GM21528 (cell line): ENCODE data around the gene ADPRHL1.
"Not testable (repeated sequence)": the region's sequence is repeated elsewhere in the genome, so short reads cannot be mapped to it uniquely, and the experiment has no call there.

Experiments used
- ATAC-seq: cut with Tn5 transposase; IDR thresholded peaks from one replicate; pipeline ENCODE4 v1.9.1; 2021; ENCODE audit warnings: mild to moderate bottlenecking, moderate library complexity; ENCODE audit not compliant: unreplicated experiment, low FRiP score

ADPRHL1 gene

DNA sequence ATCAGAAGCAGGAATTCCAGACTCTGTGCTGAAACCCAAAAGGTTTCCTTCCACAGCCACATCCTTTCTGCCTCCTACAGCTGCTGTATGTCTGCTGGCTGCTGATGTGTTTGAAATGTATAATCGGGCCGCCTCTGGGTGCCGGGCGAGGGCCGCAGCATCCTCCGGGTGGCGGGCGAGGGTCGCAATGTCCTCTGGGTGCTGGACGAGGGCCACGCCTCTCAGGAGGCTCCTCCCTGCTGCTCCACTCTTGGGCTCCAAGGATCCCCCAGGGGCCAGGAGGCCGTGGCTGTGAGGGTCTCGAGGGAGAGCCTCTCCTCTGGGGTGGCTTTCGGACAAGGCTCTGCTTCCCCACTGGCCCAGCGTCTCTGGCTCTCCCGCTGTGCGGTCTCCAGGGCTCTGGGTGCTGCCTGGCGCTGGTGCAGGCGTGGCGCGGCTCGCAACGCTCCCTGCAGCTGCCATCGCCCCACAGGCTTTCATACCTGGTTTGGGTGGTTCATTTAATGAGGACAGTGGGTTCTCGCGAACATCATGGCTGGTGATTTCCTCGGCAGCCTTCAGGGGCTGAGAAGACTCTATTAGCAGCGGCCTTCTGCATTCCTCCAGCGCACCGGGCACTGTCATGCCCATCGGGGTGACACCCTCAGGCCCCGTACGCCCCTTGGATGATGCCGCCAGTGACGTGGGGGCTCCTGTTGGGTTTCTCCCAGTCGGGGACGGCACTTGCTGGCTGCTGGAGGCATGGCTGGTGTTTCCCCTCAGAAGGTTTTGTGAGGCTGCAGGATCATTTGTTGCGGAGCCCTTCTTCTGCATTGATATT is 47.6 kb downstream of the ADPRHL1 start:
- no peak for ATAC-seq

DNA sequence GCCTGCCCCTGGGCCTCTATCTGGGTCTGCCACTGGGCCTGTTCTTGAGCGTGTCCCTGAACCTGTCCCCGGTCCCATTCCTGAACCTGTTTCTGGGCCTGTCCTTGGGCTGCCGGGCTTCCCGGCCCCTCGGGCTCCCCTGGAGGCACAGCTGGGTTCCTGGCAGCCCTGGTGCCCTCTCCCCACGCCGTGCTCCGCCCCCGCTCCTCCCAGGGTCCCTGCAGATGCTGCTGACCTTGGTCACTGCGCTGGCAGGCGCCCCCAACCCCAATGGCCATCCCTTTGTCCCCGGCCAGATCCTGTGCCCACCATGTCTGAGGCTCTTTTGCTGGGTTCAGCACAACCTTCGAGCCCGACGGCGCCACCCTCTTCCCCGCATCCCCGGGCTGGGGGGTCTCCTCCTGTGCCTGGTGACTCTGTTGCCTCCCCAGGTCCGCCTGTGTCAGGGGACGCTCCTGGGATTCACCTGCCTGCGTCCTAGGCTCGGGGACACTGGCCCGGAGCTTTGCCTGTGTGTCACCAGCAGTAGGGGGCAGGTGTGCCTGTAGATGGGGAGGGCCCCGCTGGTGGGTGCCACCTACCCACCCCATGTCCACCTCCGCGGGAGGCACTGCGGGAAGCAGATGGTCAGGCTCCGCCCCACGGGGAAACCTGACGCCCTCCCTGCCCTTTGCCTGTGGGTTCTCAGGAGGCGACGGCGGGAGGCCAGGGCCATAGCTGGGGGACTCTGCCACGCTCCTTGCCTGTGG is 48.4 kb downstream of the ADPRHL1 start:
- ATAC-seq, result no peak

DNA sequence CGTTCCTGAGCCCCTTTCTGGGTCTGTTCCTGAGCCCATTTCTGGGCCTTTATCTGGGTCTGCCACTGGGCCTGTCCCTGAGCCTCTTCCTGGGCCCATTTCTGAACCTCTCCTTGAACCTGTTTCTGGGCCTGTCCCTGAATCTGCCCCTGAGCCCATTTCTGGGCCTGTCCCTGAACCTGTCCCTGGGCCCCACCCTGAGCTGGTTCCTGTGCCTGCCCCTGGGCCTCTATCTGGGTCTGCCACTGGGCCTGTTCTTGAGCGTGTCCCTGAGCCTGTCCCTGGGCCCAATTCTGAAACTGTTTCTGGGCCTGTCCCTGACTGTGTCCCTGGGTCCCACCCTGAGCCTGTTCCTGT is 48.9 kb downstream of the ADPRHL1 start:
- no peak for ATAC-seq

DNA sequence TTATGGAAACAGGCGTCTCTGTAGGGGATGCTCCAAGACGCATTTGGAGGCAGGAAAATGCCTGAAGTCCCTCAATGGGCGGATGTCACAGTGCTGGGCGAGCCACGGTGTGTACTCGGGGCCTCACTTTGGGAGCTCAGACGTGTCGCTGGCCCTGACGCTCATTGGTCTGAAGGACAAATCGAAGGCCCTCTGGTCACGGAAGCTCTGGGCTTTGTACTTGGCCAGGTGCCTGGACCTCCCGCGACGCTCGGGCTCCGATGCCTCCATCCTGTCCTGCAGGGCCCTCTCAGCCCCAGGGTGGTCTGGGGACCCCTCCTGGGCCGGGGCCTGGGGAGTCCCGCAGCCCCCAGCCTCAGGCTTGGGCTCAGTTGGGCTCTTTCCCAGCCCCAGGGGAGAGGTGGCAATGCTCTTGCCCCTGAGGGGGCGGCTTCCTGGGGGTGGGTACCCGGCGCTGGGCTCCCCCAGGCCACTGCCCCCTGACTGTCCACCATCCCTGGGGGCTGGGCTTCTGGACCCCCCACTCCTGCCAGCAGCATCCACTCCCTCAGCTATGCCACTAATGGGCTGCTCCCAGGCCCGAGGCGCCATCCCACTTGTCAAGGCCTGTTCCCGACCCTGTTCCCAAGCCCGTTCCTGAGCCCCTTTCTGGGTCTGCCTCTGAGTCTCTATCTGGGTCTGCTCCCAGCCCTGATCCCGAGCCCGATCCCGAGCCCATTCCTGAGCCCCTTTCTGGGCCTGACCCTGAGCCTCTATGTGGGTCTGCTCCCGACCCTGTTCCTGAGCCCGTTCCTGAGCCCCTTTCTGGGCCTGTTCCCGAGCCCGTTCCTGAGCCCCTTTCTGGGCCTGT is 49.8 kb downstream of the ADPRHL1 start:
- ATAC-seq, result no peak

DNA sequence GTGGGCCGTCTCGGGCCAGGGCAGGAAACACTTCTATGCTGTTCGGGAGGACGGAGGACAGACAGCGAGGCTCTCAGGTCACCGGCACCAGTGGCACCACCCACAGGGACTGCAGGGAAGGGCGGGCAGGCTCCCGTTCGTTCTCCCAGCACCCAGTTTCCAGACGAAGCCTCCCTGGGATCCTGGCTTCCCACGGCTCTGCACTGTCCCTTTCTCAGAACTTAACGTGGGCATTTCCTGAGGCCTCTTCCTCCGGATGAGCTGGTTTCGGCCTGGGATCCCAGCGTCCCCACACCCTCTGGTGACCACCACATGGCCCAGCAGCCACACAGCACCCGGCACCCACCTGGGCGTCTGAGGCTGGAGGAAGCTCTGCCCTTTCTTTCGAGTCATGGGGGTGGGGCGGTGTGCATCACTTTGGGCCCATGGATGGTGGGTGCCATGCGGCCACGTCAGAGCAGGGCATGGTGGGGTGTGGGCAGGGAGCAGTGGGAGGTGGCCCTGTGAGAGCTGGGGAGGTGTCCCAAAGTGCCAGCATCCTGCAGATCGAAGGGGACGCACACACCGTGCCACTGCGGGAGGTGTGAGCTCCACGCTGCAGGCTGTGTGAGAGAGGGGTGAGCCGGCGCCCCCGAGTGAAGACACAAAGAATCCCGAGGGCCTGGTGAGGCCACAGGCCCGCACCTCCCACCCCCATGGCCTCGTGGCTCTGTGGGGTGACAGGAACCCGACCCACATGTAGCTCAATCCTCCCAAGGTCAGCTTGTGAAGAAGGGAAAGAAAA is 50.6 kb downstream of the ADPRHL1 start:
- no peak for ATAC-seq

DNA sequence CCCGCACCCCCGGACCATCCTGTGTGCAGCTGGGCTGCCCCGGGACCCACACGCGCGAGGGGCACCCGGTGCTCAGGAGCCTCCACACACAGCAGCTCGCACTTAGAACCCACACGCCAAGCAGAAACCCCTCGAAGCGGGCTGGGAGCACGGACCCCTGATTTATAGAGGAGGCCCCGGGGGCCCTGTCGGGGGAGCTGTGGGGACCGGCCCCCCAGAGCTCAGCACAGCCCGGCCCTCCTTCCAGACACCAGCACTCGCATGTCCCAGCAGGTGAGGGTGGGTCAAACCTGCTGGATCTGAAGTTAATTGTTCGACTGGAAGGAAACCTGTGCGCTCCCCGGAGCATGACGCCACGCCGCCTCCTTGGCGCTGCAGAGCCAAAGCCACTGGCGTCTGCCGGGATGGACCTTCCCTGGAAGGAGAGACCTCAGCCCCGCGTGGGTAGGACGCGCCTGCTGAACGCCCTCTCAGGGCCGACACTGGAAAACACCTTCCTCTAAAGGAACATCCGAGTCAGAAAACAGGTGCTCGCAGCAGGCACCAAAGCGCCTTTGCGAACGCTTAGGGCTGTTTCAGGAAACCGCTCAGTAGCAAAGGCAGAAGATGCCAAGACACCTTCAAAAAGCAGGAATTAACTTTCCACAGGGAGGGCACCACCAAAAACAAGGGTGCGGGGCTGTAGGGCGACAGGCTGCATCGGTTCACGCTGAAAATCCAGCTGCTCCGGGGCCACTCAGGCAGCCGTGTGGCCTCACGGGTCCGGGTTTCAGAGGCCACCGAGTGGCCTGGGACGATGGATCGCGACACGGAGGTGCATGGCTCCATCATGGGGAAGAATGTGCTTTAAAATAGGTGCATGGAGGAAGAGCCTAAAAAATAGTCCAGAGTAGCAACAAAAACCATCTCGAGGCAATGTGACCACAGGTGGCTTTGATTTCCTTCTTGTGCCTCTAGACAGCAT is 51.6 kb downstream of the ADPRHL1 start:
- no peak for ATAC-seq

DNA sequence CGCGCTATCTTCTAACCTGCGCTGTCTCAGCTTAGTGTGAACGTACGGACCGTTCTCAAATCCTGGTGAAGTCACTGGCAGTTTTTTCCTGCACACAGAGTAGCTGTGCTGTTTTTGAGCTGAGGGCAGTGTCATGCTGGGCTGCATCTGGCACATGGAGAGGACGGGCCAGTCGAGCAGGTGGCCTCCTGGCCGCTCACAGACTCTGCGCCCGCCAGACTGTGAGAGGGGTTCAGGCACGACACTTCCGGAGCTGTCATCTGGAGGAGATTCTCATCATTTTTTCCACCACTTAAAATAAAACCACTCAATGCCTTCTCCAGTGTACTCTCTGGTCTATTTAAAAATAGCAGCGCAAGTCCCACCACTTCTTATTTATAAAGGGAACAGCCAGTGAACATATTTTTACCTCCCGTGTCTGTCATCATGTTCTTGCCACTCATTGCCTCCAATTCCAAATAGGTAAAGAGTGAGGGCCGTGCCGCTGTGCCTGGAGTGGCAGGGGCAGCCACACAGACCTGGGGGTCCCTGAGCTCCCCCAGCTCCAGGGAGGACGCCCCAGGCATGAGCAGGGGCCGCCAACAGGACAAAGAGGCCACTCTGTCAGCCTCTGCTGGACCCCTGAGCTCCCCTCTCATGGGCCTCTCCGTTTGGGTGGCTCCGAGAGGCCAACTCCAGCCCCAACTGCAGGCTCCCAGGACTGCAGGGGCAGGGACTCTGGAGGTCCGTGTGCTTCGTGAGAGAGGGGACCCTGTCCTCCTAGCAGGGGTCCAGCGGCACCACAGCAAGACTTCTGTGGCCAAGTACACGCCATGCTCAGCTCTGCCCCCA is 52.5 kb downstream of the ADPRHL1 start:
- no peak for ATAC-seq

DNA sequence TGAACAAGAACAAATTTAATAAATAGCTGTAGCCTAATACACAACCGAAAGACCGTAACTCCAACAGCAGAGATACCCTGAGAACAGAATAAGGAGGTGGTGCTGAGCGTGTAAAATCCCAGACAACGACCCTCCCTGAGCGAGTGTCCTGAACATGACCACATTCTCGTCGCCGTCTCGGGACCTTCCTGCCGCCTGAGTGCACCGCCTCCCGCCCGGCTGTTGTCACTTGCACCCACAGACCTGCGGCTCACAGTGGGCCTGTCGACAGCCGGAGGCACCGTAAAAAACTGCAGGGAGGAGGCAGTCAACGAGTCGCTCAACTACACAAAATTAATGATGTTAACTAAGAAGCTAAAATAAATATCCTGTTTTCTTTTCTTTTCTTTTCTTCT is 53.5 kb downstream of the ADPRHL1 start:
- ATAC-seq, result no peak

DNA sequence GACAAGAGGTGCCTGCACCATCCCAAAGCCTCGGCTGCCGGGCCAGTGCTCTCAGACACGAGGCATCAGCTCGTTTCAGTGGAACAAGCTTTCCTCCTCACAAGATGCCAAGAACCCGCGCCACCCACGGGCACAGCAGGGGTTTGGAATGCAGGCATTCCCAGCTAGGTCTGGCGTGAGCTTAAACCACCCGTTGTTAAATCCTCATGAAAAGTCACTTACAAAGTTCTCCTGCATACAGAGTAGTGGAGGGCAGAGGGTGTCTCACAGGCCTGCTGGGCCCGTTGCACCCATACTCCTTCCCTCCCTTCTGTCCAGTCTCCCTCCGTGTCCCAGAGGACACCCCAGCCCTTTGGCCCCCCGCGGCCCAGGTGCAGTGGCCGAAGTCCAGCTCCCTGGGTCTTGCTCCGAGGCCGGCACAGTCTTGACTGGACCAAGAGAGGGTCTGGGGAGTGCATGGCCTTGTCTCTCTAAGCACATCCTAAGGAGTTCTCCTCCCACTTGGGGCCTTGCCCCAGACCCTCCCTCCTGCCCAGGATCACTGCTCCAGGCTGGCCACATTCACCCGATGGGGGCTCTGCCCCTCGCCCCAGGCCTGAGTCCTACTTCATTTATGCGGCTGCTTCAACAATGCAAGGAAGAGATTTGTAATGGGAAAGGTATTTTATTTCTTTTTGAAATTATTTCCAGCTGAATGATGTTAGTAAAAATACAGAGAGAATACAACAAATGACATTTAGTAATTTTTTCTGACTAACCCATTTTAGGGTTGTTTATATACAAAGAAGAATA is 54.1 kb downstream of the ADPRHL1 start:
- no peak for ATAC-seq

DNA sequence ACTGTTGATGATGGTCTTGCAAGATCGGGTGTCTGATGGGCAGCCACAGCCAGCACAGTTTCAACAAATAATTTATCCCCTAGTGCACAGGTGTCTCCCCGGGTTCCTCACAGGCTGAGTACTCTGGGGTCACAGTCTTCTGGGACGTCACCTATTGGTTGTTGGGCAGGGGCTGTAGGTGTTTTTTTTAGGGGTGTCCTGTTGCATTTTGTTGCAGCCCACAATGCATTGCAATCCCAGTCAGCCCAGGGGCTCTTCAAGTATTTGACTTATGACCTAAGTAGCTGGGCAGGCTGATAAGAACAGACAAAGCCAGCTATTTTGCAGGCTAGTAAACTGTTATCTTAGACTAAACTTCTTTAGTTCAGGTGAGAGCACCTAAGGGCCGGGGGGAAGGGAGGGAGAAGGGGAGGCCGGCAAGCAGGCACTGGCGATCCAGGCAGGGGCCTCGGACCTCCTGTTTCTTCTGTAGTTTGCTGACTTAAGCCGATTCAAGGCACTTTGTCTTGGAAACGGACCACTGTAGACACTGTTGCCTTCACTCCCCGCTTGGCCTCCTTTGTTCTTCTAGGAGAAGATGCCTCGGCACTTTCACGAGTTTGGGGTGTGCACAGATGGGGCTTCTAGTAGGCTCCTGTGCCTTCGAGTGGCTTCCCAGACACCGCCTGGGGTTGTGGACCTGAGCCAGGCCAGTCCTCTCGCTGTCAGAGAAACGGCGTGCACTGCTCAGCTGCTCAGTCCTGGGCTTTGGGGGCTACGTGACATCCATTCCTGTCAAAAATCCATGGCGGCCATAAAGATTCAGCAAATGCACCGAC is 55.5 kb downstream of the ADPRHL1 start:
- ATAC-seq, result no peak

DNA sequence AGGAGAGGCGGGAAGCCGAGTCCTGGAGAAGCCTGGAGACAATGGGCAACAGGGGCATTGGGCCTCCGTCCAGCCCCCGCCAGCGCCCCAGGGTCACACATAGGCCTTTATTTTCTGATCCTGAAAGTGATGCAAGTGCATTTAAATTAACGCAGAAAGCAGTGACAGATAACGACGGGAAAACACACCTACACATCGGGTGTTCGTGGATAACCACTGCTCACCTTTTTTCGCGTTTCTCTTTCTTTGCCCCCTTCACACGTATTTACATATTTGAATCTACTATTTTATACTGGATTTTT is 59.0 kb downstream of the ADPRHL1 start:
- ATAC-seq, result peak; percentile 16

DNA sequence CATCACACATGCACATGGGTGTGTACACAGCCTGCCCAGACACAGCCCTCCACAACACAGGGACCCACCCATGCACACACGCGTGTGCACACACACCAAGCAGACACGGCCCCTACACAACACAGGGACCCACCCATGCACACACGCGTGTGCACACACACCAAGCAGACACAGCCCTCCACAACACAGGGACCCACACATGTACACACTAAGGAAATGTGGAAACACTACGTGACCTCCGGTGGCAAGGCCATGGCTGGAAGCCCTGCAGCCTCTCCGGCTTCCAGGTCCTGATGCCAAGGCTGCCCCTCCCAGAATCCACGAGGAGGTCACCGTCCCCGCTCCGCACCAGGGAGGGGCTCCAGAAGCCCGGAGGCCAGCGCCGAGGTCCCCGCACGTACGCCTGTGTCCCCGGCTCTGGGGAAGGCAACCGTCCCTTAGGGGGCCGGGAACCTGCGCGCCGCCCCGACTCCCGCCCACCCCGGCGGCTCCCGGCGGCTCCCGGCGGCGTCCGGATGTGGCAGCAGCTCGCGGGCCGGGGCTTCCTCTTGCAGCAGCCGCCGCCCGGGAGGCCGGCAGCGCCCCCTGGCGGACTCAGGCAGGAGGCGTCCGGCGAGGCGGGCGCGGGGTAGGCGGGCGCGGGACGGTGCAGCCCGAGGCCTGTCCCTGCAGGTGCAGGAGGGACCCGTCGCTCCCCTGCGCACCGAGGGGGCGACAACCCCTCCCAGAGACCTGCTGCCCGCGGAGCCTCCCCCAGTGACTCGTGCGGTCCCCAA is 59.5 kb downstream of the ADPRHL1 start:
- ATAC-seq, result peak; percentile 89

DNA sequence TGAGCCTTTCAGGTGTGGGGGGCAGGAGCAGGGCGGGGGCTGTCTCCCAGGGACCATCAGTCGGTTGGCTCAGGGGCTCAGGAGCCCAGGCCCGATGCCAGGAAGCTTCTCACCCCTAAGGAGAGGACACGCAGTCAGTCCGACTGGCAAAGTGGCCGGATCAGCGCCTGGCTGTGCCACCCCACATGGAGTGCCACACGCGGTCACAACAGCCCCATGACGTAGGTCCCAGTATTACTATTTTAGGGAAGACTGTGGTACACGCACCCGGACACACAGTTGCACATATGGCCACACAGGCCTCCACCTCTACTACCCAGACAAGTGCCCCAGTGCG is 60.1 kb downstream of the ADPRHL1 start:
- ATAC-seq, result no peak

DNA sequence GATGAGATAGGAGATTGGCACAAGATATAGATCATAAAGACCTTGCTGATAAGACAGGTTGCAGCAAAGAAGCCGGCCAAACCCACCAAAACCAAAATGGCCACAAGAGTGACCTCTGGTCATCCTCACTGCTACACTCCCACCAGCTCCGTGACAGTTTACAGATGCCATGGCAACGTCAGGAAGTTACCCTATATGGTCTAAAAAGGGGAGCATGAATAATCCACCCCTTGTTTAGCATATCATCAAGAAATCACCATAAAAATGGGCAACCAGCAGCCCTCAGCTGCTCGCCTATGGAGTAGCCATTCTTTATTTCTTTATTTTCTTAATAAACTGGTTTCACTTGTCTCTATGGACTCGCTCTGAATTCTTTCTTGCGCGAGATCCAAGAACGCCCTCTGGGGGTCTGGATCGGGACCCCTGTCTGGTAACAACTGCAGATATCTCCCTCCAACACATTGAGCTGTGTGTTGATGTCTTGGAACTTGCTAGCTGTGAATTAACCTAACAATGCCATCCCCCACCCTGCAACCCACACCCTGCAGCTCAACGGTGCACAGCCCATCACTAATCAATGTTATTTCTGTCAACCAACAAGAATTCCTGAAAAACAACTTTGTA is 62.3 kb downstream of the ADPRHL1 start:
- no peak for ATAC-seq

DNA sequence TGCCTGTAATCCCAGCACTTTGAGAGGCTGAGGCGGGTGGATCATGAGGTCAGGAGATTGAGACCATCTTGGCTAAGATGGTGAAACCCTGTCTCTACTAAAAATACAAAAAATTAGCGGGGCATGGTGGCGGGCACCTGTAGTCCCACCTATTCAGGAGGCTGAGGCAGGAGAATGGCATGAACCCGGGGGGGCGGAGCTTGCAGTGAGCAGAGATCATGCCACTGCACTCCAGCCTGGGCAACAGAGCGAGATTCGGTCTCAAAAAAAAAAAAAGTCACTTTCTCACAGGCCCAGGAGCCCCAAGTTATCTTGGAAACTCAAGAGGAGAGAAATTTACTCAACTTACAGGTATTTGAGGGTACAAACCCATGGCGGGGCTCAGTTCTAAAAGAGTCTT is 63.7 kb downstream of the ADPRHL1 start:
- ATAC-seq, result not testable (repeated sequence)

DNA sequence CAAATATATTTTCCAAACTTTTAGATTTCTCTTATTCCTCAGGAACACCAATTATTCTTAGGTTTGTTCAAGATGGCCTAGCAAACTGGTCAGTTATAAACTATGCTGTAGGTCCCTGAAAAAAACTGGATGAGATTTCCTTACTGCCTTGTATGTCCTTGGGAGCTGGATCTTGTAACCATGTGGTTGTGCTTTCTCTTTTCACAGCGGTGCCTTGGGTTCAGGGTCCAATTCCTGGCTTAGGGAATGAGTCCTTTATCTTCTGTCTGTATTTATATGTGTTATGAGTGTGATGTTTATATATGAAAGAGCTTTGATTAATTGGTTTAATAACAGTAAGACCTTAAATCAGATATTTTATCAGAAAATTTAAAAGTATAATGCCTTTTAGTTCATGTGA is 65.9 kb downstream of the ADPRHL1 start:
- ATAC-seq, result no peak
